CD4-positive, alpha-beta T cell (primary cell): ENCODE measurements around the gene DDT. TPM values are rescaled to one million over a fixed set of nuclear protein-coding genes. Genes with fewer than 3 reads are reported as not detected.

Experiments
- ATAC-seq: fragments of 200-7000 bp; cut with Tn5 transposase; one replicate; pipeline ENCODE4 v1.10.0; 2022; ENCODE audit warnings: mild to moderate bottlenecking; ENCODE audit not compliant: poor library complexity
- CTCF ChIA-PET: fragments of 350-600 bp; sonication (Branson Sonifier 250); formaldehyde crosslinking; loops from one replicate; lab custom pipeline; 2021; ENCODE audit warnings: antibody characterized with exemption, inconsistent platforms; lab: Charles Lee
- POLR2A ChIA-PET: fragments of 350-600 bp; sonication (Branson Sonifier 250); formaldehyde crosslinking; loops from one replicate; lab custom pipeline; 2021; ENCODE audit warnings: antibody characterized with exemption, inconsistent platforms; lab: Charles Lee
- DNase-seq, 14 experiments: peaks; one replicate each; pipeline ENCODE4 v3.0.0-alpha.2; 2013 to 2020; ENCODE audit warnings: mixed read lengths in 2 of 14
- H3K27ac ChIP-seq, 2 donors: one replicate each; pipeline versions ENCODE4 v1.5.1 to v1.7.0; 2013; ENCODE audit warnings: low read length in 2 of 2, low read depth in 1 of 2, mild to moderate bottlenecking in 1 of 2
- H3K27me3 ChIP-seq, 2 experiments: 1 replicate in 1 of 2; 2 replicates in 1 of 2; pipeline versions ENCODE4 v1.6.1 to v1.7.0; 2013; ENCODE audit warnings: low read length in 2 of 2, control low read depth in 1 of 2, mild to moderate bottlenecking in 1 of 2, moderate library complexity in 1 of 2; ENCODE audit not compliant: insufficient read depth in 2 of 2, control insufficient read depth in 1 of 2
- H3K36me3 ChIP-seq: one replicate; pipeline ENCODE4 v1.6.1; 2013; ENCODE audit warnings: low read length, control low read depth; ENCODE audit not compliant: insufficient read depth
- H3K4me1 ChIP-seq: one replicate; pipeline ENCODE4 v1.6.1; 2013; ENCODE audit warnings: low read length, control low read depth; ENCODE audit not compliant: insufficient read depth
- H3K4me3 ChIP-seq: one replicate; pipeline ENCODE4 v1.5.1; 2013; ENCODE audit warnings: mild to moderate bottlenecking, low read length, moderate library complexity
- H3K9me3 ChIP-seq, 2 experiments: 1 replicate in 1 of 2; 2 replicates in 1 of 2; pipeline versions ENCODE4 v1.6.1 to v1.7.0; 2013; ENCODE audit warnings: low read length in 2 of 2, mild to moderate bottlenecking in 2 of 2, control low read depth in 1 of 2, moderate library complexity in 1 of 2; ENCODE audit not compliant: control insufficient read depth in 1 of 2, insufficient read depth in 1 of 2
- H3K27ac Mint-ChIP-seq: one replicate; pipeline ENCODE4 v1.8.0; 2020; ENCODE audit warnings: mixed read lengths
- H3K27me3 Mint-ChIP-seq: one replicate; pipeline ENCODE4 v1.8.0; 2021; ENCODE audit warnings: mixed read lengths
- H3K36me3 Mint-ChIP-seq: one replicate; pipeline ENCODE4 v1.8.0; 2021; ENCODE audit warnings: low read depth, mixed read lengths
- H3K4me1 Mint-ChIP-seq: one replicate; pipeline ENCODE4 v1.8.0; 2021; ENCODE audit warnings: low read depth, mixed read lengths
- H3K4me3 Mint-ChIP-seq: one replicate; pipeline ENCODE4 v1.8.0; 2020; ENCODE audit warnings: mild to moderate bottlenecking, mixed read lengths
- H3K9me3 Mint-ChIP-seq: one replicate; pipeline ENCODE4 v1.8.0; 2020; ENCODE audit warnings: mixed read lengths
- CTCF ChIP-seq: fragments of 200-600 bp; IDR thresholded peaks from one replicate; pipeline ENCODE4 v1.8.0; 2022; ENCODE audit warnings: antibody characterized with exemption, mild to moderate bottlenecking
- intact Hi-C, 2 experiments: fragments of 100-400 bp; cut with DNase I in 1 of 2; cut with micrococcal nuclease in 1 of 2; formaldehyde crosslinking; loops; one replicate each; pipeline versions ENCODE4 v1.15.1 to v1.9.0; 2023 to 2025; cut with DNase I, micrococcal nuclease
- total RNA-seq, 174 experiments: library from RNA in 2 of 174; stranded (reverse) in 2 of 174; gene quantifications; one replicate each; pipeline ENCODE4 v1.2.3 and lab custom pipeline; 2021 to 2026

DDT gene
- total RNA-seq, 2 experiments from 2014 or later: 82.3 to 84.3 TPM

GRCh38 chr22:24005201-24005600, 31.0 kb upstream of the DDT start, which contains the start of gene GSTT4:
Gene GSTT4 (minus strand): TSS chr22:24005453. CDS start chr22:24005356, 97 bp downstream.
- Mint-ChIP-seq H3K4me1 (peaks cover 2% of the 10 kb centered on the region), H3K36me3 (no peaks in the 10 kb centered on the region)
- CTCF ChIA-PET: no interaction called here

GRCh38 chr22:24003887-24004286, 29.6 kb upstream of the DDT start:
- Mint-ChIP-seq H3K27me3 (peaks cover 9% of the 10 kb centered on the region), H3K36me3 (no peaks in the 10 kb centered on the region), H3K9me3 (no peaks in the 10 kb centered on the region), H3K4me3 (no peak overlapping the region), H3K4me1 (no peaks in the 10 kb centered on the region), H3K27ac (no peak overlapping the region)
- H3K4me1 ChIP-seq: no peaks in the 10 kb centered on the region
- no peaks in the 10 kb centered on the region for H3K27me3 ChIP-seq
- no peak for ATAC-seq
- CTCF ChIA-PET: no interaction called here
- intact Hi-C loops: no loop called here
- no peak for TF ChIP-seq CTCF
- no peak overlapping the region for H3K27ac ChIP-seq
- no peak for DNase-seq
- POLR2A ChIA-PET: no interaction called here
- H3K9me3 ChIP-seq: no peaks in the 10 kb centered on the region
- no peaks in the 10 kb centered on the region for H3K36me3 ChIP-seq
- no peak overlapping the region for H3K4me3 ChIP-seq

More at GRCh38 chr22:24005201-24005600, 31.0 kb upstream of the DDT start, which contains the start of gene GSTT4:
- no peaks in the 10 kb centered on the region for H3K36me3 ChIP-seq
- Mint-ChIP-seq H3K9me3 (no peaks in the 10 kb centered on the region), H3K4me3 (no peak within 1 kb of the TSS), H3K27ac (no peak within 1 kb of the TSS), H3K27me3 (peaks cover 9% of the 10 kb centered on the region)
- no peak for DNase-seq
- no peak within 1 kb of the TSS for H3K27ac ChIP-seq
- POLR2A ChIA-PET: no interaction called here
- no peaks in the 10 kb centered on the region for H3K9me3 ChIP-seq
- H3K4me3 ChIP-seq: no peak within 1 kb of the TSS
- H3K4me1 ChIP-seq: no peaks in the 10 kb centered on the region
- intact Hi-C loops: loop anchor here in 1 of 2 experiments (5.0 kb wide), 1 partner anchor 53 kb away; no protein-coding TSS in a partner anchor
- no peak for ATAC-seq
- H3K27me3 ChIP-seq: no peaks in the 10 kb centered on the region
- TF ChIP-seq CTCF: no peak

- no peak overlapping the region for H3K27ac Mint-ChIP-seq
- H3K36me3 Mint-ChIP-seq: no peaks in the 10 kb centered on the region
- intact Hi-C loops: no loop called here
- no peak overlapping the region for H3K4me3 ChIP-seq
- ATAC-seq (no peak), DNase-seq (no peak)
- no peaks in the 10 kb centered on the region for H3K9me3 ChIP-seq
- no peaks in the 10 kb centered on the region for H3K36me3 ChIP-seq
- no peaks in the 10 kb centered on the region for H3K4me1 ChIP-seq
- no peaks in the 10 kb centered on the region for H3K4me1 Mint-ChIP-seq
- H3K27ac ChIP-seq: no peak overlapping the region
- TF ChIP-seq CTCF: no peak
- H3K27me3 Mint-ChIP-seq: peaks cover 9% of the 10 kb centered on the region
- no peaks in the 10 kb centered on the region for H3K9me3 Mint-ChIP-seq
- ChIA-PET POLR2A (no interaction called here), CTCF (no interaction called here)
- H3K4me3 Mint-ChIP-seq: no peak overlapping the region
- H3K27me3 ChIP-seq: no peaks in the 10 kb centered on the region
These were observed 28.6 kb upstream of the DDT start for GRCh38 chr22:24002851-24003250.
